CD4-positive, alpha-beta T cell treated with Interleukin-6 at 100 ng/mL for 8 hours (primary cell): ENCODE measurements around the gene ELK3.
"Not testable (repeated sequence)": the region's sequence is repeated elsewhere in the genome, so short reads cannot be mapped to it uniquely, and the experiment has no call there.

Source experiments
- DNase-seq: peaks from one replicate; pipeline ENCODE4 v3.0.0-alpha.2; 2020; ENCODE audit warnings: mixed read lengths, low spot score

ELK3 gene

GRCh38 chr12:96310067-96310466 is 115.9 kb downstream of the ELK3 start:
- no peak for DNase-seq

GRCh38 chr12:96311191-96311590 is 117.0 kb downstream of the ELK3 start:
- no peak for DNase-seq

GRCh38 chr12:96313606-96314005 is 119.4 kb downstream of the ELK3 start:
- no peak for DNase-seq

- DNase-seq: no peak
These were observed 120.5 kb downstream of the ELK3 start for GRCh38 chr12:96314723-96315122.

GRCh38 chr12:96315741-96316481 is 121.7 kb downstream of the ELK3 start:
- DNase-seq: not testable (repeated sequence)

GRCh38 chr12:96317801-96318200 is 123.6 kb downstream of the ELK3 start:
- not testable (repeated sequence) for DNase-seq
